HL-60 (cell line): ENCODE results near the gene RGP1.

Experiments
- DNase-seq, 2 experiments: peaks; one replicate each; pipeline ENCODE4 v3.0.0-alpha.2; 2010 to 2020; ENCODE audit warnings: low read depth in 1 of 2, low spot score in 1 of 2
- H3K27ac ChIP-seq: fragments of 250-450 bp; sonication (Bioruptor Pico); replicated peaks from 2 replicates; pipeline ENCODE4 v1.5.1; 2020; ENCODE audit warnings: mild to moderate bottlenecking, moderate library complexity
- H3K27me3 ChIP-seq: fragments of 250-450 bp; sonication (Bioruptor Pico); 2 replicates; pipeline ENCODE4 v1.5.1; 2021; ENCODE audit warnings: mild to moderate bottlenecking, moderate library complexity; ENCODE audit not compliant: insufficient read depth, poor library complexity, severe bottlenecking
- H3K4me3 ChIP-seq: replicated peaks from 2 replicates; pipeline ENCODE4 v1.5.1; 2011; ENCODE audit warnings: mild to moderate bottlenecking, control low read depth, low read length; ENCODE audit not compliant: insufficient read depth
- GABPA ChIP-seq: IDR thresholded peaks from 2 replicates; pipeline ENCODE4 v1.6.1; 2012; ENCODE audit warnings: low read depth
- POLR2AphosphoS5 ChIP-seq: IDR thresholded peaks from 2 replicates; pipeline ENCODE4 v1.6.1; 2012; ENCODE audit warnings: low read depth
- SPI1 ChIP-seq: IDR thresholded peaks from 2 replicates; pipeline ENCODE4 v1.6.1; 2012; ENCODE audit warnings: low read depth, mild to moderate bottlenecking, borderline replicate concordance
- TF ChIP-seq, protein P1 (sequence below): IDR thresholded peaks from 2 replicates; pipeline ENCODE4 v1.6.1; 2012; ENCODE audit warnings: low read depth; ENCODE audit not compliant: insufficient replicate concordance
- TF ChIP-seq, protein P2 (sequence below): IDR thresholded peaks from one replicate; pipeline ENCODE4 v1.5.1; 2011; ENCODE audit warnings: low read length, control low read depth, inconsistent platforms; ENCODE audit not compliant: insufficient read depth

RGP1 gene

DNA sequence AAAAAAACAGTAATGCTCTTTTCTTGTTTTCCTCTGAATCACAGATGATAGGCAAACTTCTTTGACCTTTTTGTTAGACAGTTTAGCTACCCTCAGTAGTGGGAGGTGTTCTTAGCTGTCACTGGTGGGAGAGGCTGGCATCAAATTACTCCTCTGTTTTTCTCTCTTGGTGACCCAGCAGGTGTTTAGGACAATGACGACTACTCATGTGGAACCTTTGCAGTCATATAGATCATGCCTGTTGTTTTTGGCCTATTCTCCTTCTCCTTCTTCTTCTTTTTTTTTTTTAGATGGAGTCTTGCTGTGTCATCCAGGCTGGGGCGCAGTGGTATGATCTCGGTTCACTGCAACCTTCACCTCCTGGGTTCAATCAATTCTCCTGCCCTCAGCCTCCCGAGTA is 26.9 kb downstream of the RGP1 start:
- DNase-seq: no peak
- Histone ChIP-seq H3K4me3 (no peak overlapping the region), H3K27ac (peak overlapping the region; percentile 51), H3K27me3 (no peaks in the 10 kb centered on the region)
- TF ChIP-seq SPI1: no peak
- TF ChIP-seq GABPA: no peak
- TF ChIP-seq POLR2AphosphoS5: no peak
- TF ChIP-seq, protein P1, sequence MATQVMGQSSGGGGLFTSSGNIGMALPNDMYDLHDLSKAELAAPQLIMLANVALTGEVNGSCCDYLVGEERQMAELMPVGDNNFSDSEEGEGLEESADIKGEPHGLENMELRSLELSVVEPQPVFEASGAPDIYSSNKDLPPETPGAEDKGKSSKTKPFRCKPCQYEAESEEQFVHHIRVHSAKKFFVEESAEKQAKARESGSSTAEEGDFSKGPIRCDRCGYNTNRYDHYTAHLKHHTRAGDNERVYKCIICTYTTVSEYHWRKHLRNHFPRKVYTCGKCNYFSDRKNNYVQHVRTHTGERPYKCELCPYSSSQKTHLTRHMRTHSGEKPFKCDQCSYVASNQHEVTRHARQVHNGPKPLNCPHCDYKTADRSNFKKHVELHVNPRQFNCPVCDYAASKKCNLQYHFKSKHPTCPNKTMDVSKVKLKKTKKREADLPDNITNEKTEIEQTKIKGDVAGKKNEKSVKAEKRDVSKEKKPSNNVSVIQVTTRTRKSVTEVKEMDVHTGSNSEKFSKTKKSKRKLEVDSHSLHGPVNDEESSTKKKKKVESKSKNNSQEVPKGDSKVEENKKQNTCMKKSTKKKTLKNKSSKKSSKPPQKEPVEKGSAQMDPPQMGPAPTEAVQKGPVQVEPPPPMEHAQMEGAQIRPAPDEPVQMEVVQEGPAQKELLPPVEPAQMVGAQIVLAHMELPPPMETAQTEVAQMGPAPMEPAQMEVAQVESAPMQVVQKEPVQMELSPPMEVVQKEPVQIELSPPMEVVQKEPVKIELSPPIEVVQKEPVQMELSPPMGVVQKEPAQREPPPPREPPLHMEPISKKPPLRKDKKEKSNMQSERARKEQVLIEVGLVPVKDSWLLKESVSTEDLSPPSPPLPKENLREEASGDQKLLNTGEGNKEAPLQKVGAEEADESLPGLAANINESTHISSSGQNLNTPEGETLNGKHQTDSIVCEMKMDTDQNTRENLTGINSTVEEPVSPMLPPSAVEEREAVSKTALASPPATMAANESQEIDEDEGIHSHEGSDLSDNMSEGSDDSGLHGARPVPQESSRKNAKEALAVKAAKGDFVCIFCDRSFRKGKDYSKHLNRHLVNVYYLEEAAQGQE: no peak
- TF ChIP-seq, protein P2, sequence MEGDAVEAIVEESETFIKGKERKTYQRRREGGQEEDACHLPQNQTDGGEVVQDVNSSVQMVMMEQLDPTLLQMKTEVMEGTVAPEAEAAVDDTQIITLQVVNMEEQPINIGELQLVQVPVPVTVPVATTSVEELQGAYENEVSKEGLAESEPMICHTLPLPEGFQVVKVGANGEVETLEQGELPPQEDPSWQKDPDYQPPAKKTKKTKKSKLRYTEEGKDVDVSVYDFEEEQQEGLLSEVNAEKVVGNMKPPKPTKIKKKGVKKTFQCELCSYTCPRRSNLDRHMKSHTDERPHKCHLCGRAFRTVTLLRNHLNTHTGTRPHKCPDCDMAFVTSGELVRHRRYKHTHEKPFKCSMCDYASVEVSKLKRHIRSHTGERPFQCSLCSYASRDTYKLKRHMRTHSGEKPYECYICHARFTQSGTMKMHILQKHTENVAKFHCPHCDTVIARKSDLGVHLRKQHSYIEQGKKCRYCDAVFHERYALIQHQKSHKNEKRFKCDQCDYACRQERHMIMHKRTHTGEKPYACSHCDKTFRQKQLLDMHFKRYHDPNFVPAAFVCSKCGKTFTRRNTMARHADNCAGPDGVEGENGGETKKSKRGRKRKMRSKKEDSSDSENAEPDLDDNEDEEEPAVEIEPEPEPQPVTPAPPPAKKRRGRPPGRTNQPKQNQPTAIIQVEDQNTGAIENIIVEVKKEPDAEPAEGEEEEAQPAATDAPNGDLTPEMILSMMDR: no peak

DNA sequence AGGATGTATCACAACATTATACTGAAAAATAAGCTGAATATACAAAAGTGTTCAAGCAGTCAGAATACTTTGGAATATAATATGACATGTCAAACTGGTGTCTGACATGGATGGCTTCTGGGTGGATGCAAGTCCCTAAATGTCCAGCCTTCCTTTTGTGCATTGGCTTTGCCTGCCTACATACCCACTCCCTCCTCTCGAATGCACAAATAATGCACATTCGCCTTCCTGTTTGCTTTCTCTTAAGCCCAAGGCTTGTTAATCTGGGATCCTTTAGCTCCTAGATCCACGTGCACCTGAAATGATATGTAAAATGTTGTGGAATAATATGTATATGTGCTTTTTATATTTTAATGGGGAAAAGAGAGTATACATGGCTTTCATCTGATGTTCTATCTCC is 29.4 kb downstream of the RGP1 start:
- Histone ChIP-seq H3K4me3 (no peak overlapping the region), H3K27me3 (no peaks in the 10 kb centered on the region), H3K27ac (no peak overlapping the region)
- no peak for DNase-seq
- TF ChIP-seq, protein P1: no peak
- TF ChIP-seq POLR2AphosphoS5: no peak
- TF ChIP-seq, protein P2: no peak
- TF ChIP-seq GABPA: no peak
- TF ChIP-seq SPI1: no peak

DNA sequence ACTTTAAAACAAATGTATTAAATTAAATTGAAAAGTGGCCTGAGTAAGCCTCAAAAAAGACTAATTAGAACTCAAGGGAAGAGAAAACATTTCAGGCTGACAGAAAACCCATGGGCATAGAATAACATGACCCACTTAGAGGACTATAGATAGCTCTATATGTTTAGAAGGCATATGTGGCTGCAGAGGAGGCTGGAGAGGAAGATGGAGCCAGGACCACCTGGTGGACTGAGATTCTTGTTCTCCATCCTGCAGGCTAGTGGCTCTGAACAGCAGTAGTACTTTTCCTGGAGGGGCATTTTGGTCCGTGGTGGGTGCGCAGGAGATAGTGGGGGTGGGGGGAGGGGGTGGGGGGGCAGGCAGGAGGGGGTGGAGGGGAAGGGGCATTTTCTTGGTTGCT is 32.0 kb downstream of the RGP1 start:
- Histone ChIP-seq H3K27ac (no peak overlapping the region), H3K27me3 (no peaks in the 10 kb centered on the region), H3K4me3 (no peak overlapping the region)
- DNase-seq: no peak
- TF ChIP-seq SPI1 (no peak), GABPA (no peak), POLR2AphosphoS5 (no peak)
- TF ChIP-seq, protein P2: no peak
- TF ChIP-seq, protein P1: no peak
